GM21447 (cell line): ENCODE data around the gene TCF4.
A peak's percentile ranks its signal among the peaks of the same experiment; 100 is the strongest.

ENCODE experiments used
- ATAC-seq: cut with Tn5 transposase; IDR thresholded peaks from one replicate; pipeline ENCODE4 v1.9.1; 2021; ENCODE audit not compliant: unreplicated experiment

Gene TCF4

GRCh38 chr18:55356815-55357214 is 231.2 kb downstream of the TCF4 start:
- ATAC-seq, result no peak

DNA sequence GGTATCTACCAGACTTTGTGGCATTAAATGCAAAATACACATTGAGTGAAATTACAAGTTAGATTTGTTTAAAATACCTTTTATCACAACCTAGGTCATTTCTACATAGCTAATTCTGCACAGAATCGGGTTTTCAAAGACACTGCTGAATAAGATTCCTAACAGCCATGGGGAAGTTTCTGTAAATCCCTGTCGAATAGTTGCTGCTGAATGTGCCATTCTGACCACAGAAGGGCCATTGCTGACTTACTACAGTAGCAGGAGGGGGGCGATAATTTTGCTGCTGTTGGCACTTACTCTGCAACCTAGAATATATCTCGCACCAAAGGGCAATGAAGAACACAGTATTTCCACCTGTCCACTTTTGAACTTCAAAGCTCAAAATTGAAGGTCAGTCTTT is 232.8 kb downstream of the TCF4 start:
- ATAC-seq, result no peak

- no peak for ATAC-seq
These were observed 233.2 kb downstream of the TCF4 start for GRCh38 chr18:55354795-55355194.

- ATAC-seq, result no peak
These were observed 234.2 kb downstream of the TCF4 start for GRCh38 chr18:55353806-55354205.

- ATAC-seq, result no peak
These were observed 234.6 kb downstream of the TCF4 start for GRCh38 chr18:55353391-55353790.

DNA sequence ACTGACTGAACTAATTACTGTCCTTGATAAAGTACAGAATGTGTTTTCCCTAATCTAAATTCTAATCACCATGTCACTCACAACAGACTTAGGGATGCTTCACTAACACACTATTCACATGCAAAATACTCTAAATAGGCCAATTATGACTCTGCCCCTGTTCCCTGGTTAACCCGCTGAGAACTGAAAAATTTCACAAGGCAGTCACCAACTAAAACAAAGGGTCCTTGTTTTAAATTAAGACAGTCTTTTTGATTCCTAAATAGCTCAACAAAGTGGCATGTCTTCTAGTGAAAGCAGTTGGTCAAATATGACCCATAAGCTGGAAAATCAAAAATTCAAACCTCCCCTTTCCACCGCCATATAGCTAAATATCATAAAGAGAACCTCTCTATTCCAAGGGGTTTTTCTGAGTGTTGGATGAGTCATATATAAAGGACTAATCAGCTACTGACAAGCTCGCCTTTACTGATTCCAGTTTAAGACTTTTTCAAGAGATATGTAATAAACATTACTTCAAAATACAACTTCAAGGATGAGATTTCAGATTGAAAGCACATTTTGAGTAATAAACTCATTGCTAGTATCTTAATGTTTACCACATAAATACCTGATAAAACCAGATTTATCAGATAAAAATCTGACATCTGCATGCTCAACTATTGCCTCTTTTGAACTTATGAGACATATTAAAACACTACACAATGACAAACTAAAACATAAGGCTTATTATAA is 235.8 kb downstream of the TCF4 start:
- ATAC-seq, result no peak

- no peak for ATAC-seq
These were observed 236.7 kb downstream of the TCF4 start for GRCh38 chr18:55351241-55351691.

GRCh38 chr18:55349685-55350084 is 238.3 kb downstream of the TCF4 start:
- no peak for ATAC-seq

DNA sequence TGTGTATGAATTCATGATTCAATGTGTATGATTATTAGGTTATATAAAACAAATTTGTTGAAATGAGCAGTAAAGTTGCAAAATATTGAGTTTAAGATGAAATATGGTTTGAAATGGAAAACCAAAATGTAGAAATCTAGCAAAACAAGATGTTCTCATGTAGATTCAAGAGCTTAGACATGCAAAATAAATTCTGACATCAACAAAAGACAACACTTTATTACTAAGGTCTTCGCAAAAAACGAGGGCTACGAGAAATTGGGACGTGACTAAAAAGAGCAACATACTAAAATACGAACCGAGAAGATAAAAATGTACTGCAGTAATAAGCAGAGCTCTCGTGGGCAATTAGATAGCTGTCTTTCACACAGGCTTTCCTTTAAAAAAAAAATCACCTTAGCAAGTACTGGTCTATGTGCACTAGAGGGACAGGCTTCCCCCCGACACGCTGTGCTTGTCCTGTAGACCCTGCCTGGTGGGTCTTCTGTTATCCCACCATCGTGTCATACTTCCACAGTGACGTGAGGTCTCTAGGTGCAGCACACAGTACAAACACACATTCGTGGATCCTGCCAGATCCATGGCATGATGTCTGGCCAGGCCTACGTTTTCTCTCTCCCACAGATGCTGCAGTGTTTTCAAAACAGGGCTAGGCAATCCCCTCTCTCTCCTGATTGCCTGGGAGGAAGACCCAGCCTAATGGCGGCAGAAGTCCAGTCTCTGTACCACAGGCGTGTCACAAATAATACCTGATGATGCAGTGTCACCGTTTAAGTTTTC is 240.8 kb downstream of the TCF4 start:
- ATAC-seq, result no peak

- no peak for ATAC-seq
These were observed 241.6 kb downstream of the TCF4 start for GRCh38 chr18:55346387-55346786.

DNA sequence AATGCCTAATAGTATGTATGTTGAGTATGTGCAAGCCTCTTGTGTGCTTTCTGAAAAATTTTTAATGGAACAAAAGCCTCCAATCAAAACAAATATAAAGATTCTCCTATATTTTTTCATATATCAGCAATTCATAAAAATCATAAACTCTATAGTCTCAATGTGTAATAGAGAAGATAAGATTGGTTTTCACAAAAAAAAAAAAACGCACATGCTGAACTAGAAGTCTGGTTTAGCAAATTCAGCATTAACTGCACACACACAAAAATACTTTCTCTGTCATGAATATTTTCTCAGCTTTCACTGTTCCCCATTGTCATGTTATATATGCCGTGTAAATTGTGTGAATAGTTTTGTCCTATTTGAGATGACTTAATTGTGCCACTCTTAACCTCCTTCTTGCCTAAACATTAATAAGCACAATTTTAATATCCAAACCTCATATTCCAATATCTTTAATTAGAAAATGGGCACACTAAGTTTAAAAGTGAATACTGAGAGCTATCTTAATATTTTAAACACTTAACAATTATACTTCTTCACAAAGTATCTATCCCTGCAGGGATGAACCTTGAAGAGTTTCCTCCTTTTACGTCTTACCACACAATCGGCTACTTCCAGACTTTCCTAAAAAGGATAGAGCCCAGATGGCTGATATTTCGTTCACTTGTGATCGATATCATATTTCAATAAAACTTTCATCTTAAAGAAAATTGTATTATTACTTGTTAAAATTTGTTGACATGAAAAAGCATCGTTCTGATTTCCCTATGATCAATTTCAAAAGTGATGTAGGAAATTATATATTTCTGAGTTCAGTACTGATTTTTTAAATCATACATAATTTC is 242.7 kb downstream of the TCF4 start:
- no peak for ATAC-seq

DNA sequence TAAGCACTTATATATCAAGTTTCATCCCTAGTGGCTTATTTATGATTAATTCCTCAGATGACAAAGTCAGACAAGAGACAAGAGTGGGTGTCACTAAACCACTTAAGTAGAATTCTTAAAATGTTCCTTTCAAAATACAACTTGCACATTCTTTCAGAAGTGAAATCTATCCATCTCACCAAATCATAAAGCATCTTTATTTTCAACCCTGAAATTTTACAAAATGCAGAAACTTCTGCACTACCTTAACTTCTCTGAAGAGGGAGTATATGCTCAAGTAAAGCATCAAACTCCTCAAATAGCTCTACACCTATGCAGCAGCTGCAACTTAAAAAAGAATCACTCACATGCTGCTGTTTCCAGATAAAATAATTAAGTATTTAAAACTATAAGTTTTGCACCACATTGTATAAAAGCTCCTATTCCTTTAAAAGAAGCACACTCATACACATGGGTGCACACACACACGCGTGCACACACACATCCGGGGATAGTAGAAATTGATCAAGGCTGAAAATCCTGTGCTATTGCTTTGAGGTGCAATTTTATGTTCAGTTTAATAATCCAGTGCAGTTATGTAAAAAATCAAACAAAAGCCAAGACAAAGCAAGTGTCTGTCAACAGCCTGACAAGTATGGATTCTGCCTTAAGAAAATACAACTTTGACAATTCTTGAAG is 244.5 kb downstream of the TCF4 start:
- no peak for ATAC-seq

GRCh38 chr18:55340998-55341397 is 247.0 kb downstream of the TCF4 start:
- ATAC-seq, result no peak

- no peak for ATAC-seq
These were observed 248.0 kb downstream of the TCF4 start for GRCh38 chr18:55339990-55340389.

DNA sequence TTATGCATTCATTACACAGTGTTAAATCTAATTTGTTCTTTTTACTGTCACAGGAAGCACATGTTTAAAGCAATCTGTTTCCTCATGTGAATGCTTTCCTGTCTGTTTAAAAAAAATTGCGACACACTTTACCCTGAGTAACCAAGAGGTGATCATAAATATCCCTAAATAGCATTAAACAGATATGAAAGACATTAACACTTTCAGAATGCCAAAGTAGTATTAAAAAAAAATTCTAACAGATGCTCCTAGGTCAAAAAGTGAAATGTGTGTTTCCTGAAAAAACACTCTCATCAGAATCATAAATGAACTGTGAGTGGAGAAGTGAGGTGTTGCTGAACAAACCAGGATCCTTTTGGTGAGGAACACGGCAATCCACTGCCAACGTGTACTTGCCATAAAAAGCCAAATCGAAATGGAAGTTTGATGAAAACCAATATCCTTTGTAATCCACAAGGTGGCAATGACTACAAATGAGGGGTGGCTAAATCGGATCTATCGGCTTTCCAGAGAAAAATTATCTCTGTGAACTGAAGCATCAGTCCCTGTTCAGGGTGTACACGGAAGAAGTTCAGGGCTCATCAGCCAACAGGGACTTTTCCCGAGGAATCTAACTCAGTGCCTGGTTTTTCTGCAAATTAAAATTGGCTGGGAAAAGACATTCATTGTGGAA is 248.9 kb downstream of the TCF4 start:
- no peak for ATAC-seq

GRCh38 chr18:55337908-55338521 is 250.0 kb downstream of the TCF4 start:
- ATAC-seq, result peak; percentile 63

DNA sequence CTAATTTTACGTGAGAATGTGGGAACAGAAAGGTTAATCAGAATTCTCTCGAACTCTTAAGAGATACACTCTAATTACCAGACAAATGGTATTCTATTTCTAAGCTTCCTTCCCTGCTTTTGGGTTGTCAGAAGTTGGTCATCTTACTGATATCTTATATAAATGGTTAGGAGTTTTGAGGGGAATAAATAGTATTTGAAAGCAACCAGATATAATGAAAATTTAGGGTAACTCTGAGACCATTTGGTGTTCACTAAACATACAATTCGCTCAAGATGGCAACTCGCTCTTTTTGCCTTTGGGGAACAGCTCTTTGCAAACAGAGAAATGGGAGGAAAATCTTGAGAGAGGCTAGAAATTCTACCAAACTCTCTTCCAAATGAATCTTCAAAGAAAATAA is 250.9 kb downstream of the TCF4 start:
- no peak for ATAC-seq

DNA sequence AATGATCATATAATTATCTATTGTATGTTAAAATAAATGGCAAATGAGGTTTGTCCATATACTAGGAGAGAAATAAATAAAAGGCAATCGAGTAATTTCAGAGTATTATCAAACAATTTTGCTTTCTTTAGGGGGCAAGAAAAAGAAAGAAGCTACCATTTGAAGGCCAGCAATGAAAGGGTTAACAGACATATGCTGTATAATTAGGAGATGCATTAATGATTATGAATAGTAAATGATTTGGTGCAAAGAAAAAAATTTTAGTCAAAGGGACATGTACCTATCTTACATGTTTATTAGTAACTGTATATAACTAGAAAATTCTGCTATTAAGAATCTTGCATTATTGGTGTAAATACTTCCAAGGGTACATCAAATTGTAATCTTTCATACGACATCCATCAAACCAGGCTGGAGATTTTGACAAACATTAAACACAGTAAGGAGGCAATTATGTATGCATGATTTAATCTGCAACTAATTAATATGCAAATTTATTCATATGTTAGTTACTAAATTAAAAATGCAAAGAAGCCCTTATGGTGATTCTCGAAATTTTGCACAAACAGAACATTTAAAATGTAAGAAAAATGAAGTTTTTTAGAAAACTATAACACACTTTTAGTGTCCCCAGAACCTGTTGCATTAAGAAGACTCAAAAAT is 251.4 kb downstream of the TCF4 start:
- ATAC-seq, result no peak

DNA sequence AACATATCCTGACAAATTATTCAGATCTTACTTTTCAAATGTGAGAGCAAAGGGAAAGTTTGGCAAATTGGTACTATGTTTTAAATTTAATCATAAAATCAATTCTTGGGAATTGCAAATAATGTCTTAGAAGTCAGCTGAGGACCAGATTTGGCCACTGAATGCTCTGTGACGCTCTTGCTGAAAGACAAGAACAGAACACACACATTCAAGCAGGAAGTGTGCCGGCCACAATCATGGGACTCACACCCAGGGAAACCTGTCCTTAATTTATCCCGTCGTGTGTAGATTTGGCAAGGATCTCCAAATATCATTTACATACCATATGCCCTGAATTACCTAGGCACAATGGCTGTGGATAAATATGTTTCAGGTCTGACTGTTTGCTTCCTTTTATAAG is 253.1 kb downstream of the TCF4 start:
- ATAC-seq, result no peak
